IMR-90 (cell line): Measurements from ENCODE around the gene RBBP4. TPM values are rescaled to one million over a fixed set of nuclear protein-coding genes. Genes with fewer than 3 reads are reported as not detected.

ENCODE experiments used
- ATAC-seq: fragments of 200-7000 bp; cut with Tn5 transposase; 2 replicates; pipeline ENCODE4 v1.9.1; 2020; ENCODE audit warnings: low read depth, mild to moderate bottlenecking, moderate library complexity
- BruUV-seq: library from RNA; stranded (reverse); fragments of 400-500 nt; replicated peaks from 2 replicates; lab custom pipeline; 2021; lab: Mats Ljungman, UMichigan
- CTCF ChIA-PET: fragments of 300-600 bp; formaldehyde crosslinking; extraction: SDS; loops from one replicate; lab custom pipeline; 2021; ENCODE audit warnings: antibody characterized with exemption; lab: Yijun Ruan, JAX
- POLR2A ChIA-PET: fragments of 300-600 bp; sonication (Branson Sonifier 250); formaldehyde crosslinking; loops from one replicate; lab custom pipeline; 2022; ENCODE audit warnings: antibody characterized with exemption; ENCODE audit not compliant: unreplicated experiment; lab: Charles Lee
- DNase-seq: peaks from one replicate; pipeline ENCODE4 v3.0.0; 2013
- H2AFZ ChIP-seq: replicated peaks from 2 replicates; pipeline ENCODE3; 2013; ENCODE audit warnings: low read length, mild to moderate bottlenecking; ENCODE audit not compliant: poor library complexity
- H2AK5ac ChIP-seq: 2 replicates; pipeline ENCODE4 v1.6.1; 2013; ENCODE audit warnings: low read depth, low read length, inconsistent platforms
- H2AK9ac ChIP-seq: replicated peaks from 2 replicates; pipeline ENCODE3; 2013; ENCODE audit warnings: mild to moderate bottlenecking, low read depth, low read length, moderate library complexity; ENCODE audit not compliant: poor library complexity
- H2BK120ac ChIP-seq: 2 replicates; pipeline ENCODE4 v1.6.1; 2013; ENCODE audit warnings: low read depth, low read length, inconsistent platforms
- H2BK15ac ChIP-seq: 3 replicates; pipeline ENCODE4 v1.6.1; 2013; ENCODE audit warnings: low read depth, low read length, inconsistent platforms
- H2BK20ac ChIP-seq: 2 replicates; pipeline ENCODE4 v1.6.1; 2013; ENCODE audit warnings: low read depth, mild to moderate bottlenecking, inconsistent platforms, low read length, moderate library complexity
- H2BK5ac ChIP-seq: 2 replicates; pipeline ENCODE4 v1.6.1; 2013; ENCODE audit warnings: mild to moderate bottlenecking, low read depth, low read length, inconsistent platforms; ENCODE audit not compliant: poor library complexity, severe bottlenecking
- H3K14ac ChIP-seq: replicated peaks from 2 replicates; pipeline ENCODE4 v1.6.1; 2013; ENCODE audit warnings: low read depth, low read length, inconsistent platforms
- H3K18ac ChIP-seq: 2 replicates; pipeline ENCODE4 v1.6.1; 2013; ENCODE audit warnings: low read depth, low read length, control low read depth
- H3K23ac ChIP-seq: 2 replicates; pipeline ENCODE4 v1.6.1; 2013; ENCODE audit warnings: low read depth, low read length, inconsistent platforms
- H3K27ac ChIP-seq: 2 replicates; pipeline ENCODE4 v1.5.1; 2013; ENCODE audit warnings: mild to moderate bottlenecking, control low read depth, low read length; ENCODE audit not compliant: insufficient read depth
- H3K27me3 ChIP-seq: 2 replicates; pipeline ENCODE4 v1.6.1; 2013; ENCODE audit warnings: low read length; ENCODE audit not compliant: control insufficient read depth, insufficient read depth
- H3K36me3 ChIP-seq: 2 replicates; pipeline ENCODE4 v1.6.1; 2013; ENCODE audit warnings: low read length, mixed read lengths; ENCODE audit not compliant: control insufficient read depth, insufficient read depth
- H3K4ac ChIP-seq: 2 replicates; pipeline ENCODE4 v1.6.1; 2013; ENCODE audit warnings: low read depth, low read length, inconsistent platforms
- H3K4me1 ChIP-seq: 2 replicates; pipeline ENCODE4 v1.6.1; 2013; ENCODE audit warnings: low read length, mixed read lengths; ENCODE audit not compliant: control insufficient read depth, insufficient read depth
- H3K4me2 ChIP-seq: 2 replicates; pipeline ENCODE4 v1.6.1; 2013; ENCODE audit warnings: low read depth, mild to moderate bottlenecking, control low read depth, low read length, moderate library complexity
- H3K4me3 ChIP-seq: 2 replicates; pipeline ENCODE4 v1.5.1; 2013; ENCODE audit warnings: low read depth, mild to moderate bottlenecking, control low read depth, low read length, moderate library complexity; ENCODE audit not compliant: insufficient read depth
- H3K56ac ChIP-seq: 2 replicates; pipeline ENCODE4 v1.6.1; 2013; ENCODE audit warnings: low read length, inconsistent platforms; ENCODE audit not compliant: insufficient read depth; ENCODE audit errors: extremely low read depth
- H3K79me1 ChIP-seq, 2 experiments: 2 replicates each; pipeline ENCODE4 v1.6.1; 2013; ENCODE audit warnings: low read length in 2 of 2, inconsistent platforms in 1 of 2, low read depth in 1 of 2
- H3K9ac ChIP-seq: 2 replicates; pipeline ENCODE4 v1.6.1; 2013; ENCODE audit warnings: low read depth, low read length, control low read depth
- H3K9me1 ChIP-seq: 2 replicates; pipeline ENCODE4 v1.6.1; 2013; ENCODE audit warnings: low read length, inconsistent platforms; ENCODE audit not compliant: insufficient read depth
- H3K9me3 ChIP-seq: 2 replicates; pipeline ENCODE4 v1.6.1; 2013; ENCODE audit warnings: low read length; ENCODE audit not compliant: control insufficient read depth, insufficient read depth
- H4K20me1 ChIP-seq: 2 replicates; pipeline ENCODE4 v1.6.1; 2013; ENCODE audit warnings: low read length, inconsistent platforms; ENCODE audit not compliant: insufficient read depth
- H4K5ac ChIP-seq: 2 replicates; pipeline ENCODE4 v1.6.1; 2013; ENCODE audit warnings: mild to moderate bottlenecking, low read depth, low read length, control low read depth
- H4K8ac ChIP-seq, 2 experiments: 2 replicates each; pipeline ENCODE4 v1.6.1; 2013; ENCODE audit warnings: low read depth in 2 of 2, low read length in 2 of 2, control low read depth in 1 of 2, inconsistent platforms in 1 of 2
- H4K91ac ChIP-seq: 2 replicates; pipeline ENCODE4 v1.6.1; 2013; ENCODE audit warnings: low read depth, low read length, inconsistent platforms; ENCODE audit not compliant: insufficient read depth
- BHLHE40 ChIP-seq: fragments of 150-350 bp; IDR thresholded peaks from 2 replicates; pipeline ENCODE4 v1.6.1; 2016; ENCODE audit warnings: mild to moderate bottlenecking, low read depth, low read length
- CEBPB ChIP-seq: IDR thresholded peaks from 2 replicates; pipeline ENCODE4 v1.6.1; 2012; ENCODE audit warnings: low read depth, low read length, improper control_type of control experiment
- CHD1 ChIP-seq: IDR thresholded peaks from 2 replicates; pipeline ENCODE4 v1.6.1; 2012; ENCODE audit warnings: low read depth, low read length, improper control_type of control experiment
- FOS ChIP-seq: fragments of 150-350 bp; IDR thresholded peaks from 2 replicates; pipeline ENCODE4 v1.6.1; 2016; ENCODE audit warnings: low read depth, low read length
- MAFK ChIP-seq: IDR thresholded peaks from 2 replicates; pipeline ENCODE4 v1.6.1; 2012; ENCODE audit warnings: low read depth, low read length, improper control_type of control experiment
- MAZ ChIP-seq: IDR thresholded peaks from 2 replicates; pipeline ENCODE4 v1.6.1; 2012; ENCODE audit warnings: low read depth, mild to moderate bottlenecking, low read length, improper control_type of control experiment, moderate library complexity, borderline replicate concordance
- MXI1 ChIP-seq: IDR thresholded peaks from 2 replicates; pipeline ENCODE4 v1.6.1; 2012; ENCODE audit warnings: low read depth, mild to moderate bottlenecking, low read length, moderate library complexity, borderline replicate concordance
- NFE2L2 ChIP-seq: fragments of 150-350 bp; IDR thresholded peaks from 2 replicates; pipeline ENCODE4 v1.6.1; 2016; ENCODE audit warnings: low read depth, mild to moderate bottlenecking, low read length
- POLR2A ChIP-seq: IDR thresholded peaks from 2 replicates; pipeline ENCODE4 v1.6.1; 2012; ENCODE audit warnings: mild to moderate bottlenecking, low read depth, low read length
- RAD21 ChIP-seq: IDR thresholded peaks from 2 replicates; pipeline ENCODE4 v1.6.1; 2012; ENCODE audit warnings: low read length, improper control_type of control experiment
- RCOR1 ChIP-seq: IDR thresholded peaks from 2 replicates; pipeline ENCODE4 v1.6.1; 2012; ENCODE audit warnings: mild to moderate bottlenecking, low read length, improper control_type of control experiment; ENCODE audit not compliant: insufficient replicate concordance
- RFX5 ChIP-seq: IDR thresholded peaks from 2 replicates; pipeline ENCODE4 v1.8.0; 2012; ENCODE audit warnings: low read depth, mild to moderate bottlenecking, low read length, moderate library complexity
- SMC3 ChIP-seq: fragments of 150-350 bp; IDR thresholded peaks from 2 replicates; pipeline ENCODE4 v1.6.1; 2016; ENCODE audit warnings: low read depth, mild to moderate bottlenecking, antibody characterized with exemption, low read length, moderate library complexity
- WGBS, 2 experiments: methylation state at CpG; one replicate each; pipeline versions ENCODE4 v1.1.5 to v1.1.7; 2013; ENCODE audit warnings: missing lambda C conversion rate in 2 of 2; ENCODE audit not compliant: insufficient read length in 1 of 2; ENCODE audit errors: extremely low coverage in 2 of 2; 5-methylcytosine and 5-hydroxymethylcytosine counted together
- dilution Hi-C: fragments of 300-500 bp; cut with HindIII; formaldehyde crosslinking; loops from one replicate; pipeline ENCODE4 v1.14.3; 2018; ENCODE audit warnings: low sequenced_read_pairs; ENCODE audit not compliant: unreplicated experiment
- in situ Hi-C: fragments of 300-500 bp; cut with MboI; formaldehyde crosslinking; loops from 3 replicates; pipeline ENCODE4 v1.14.3; 2019; ENCODE audit warnings: low sequenced_read_pairs, inconsistent platforms, mixed read lengths
- intact Hi-C: fragments of 100-400 bp; cut with micrococcal nuclease; formaldehyde crosslinking; loops from 2 replicates; pipeline ENCODE4 v1.10.0; 2022
- polyA plus RNA-seq, 3 experiments: library from polyadenylated mRNA; depleted of rRNA; stranded (reverse); fragments of >200 nt; gene quantifications; 2 replicates each; pipeline ENCODE4 v1.2.3, GENCODE V29; 2012; ENCODE audit warnings: low replicate concordance in 1 of 3
- total RNA-seq: library from RNA; depleted of rRNA; stranded (reverse); fragments of >200 nt; gene quantifications from 2 replicates; pipeline ENCODE4 v1.2.3, GENCODE V29; 2012
- TF ChIP-seq, protein P1 (sequence below): conservative IDR thresholded peaks from 2 replicates; pipeline ENCODE4 v1.5.1; 2012; ENCODE audit warnings: mild to moderate bottlenecking, low read depth, low read length, improper control_type of control experiment
- TF ChIP-seq, protein P2 (sequence below): fragments of 150-350 bp; IDR thresholded peaks from 2 replicates; pipeline ENCODE4 v1.6.1; 2016; ENCODE audit warnings: low read depth, mild to moderate bottlenecking, low read length, moderate library complexity, borderline replicate concordance
- TF ChIP-seq, protein P3 (sequence below): fragments of 150-350 bp; IDR thresholded peaks from 2 replicates; pipeline ENCODE4 v1.6.1; 2017; ENCODE audit warnings: mild to moderate bottlenecking, antibody characterized with exemption, low read length, low read depth

RBBP4 gene
- total and polyA plus RNA-seq, 2 of the 4 experiments (the other 2 are of a cell fraction), result 82.9 to 161 TPM

DNA sequence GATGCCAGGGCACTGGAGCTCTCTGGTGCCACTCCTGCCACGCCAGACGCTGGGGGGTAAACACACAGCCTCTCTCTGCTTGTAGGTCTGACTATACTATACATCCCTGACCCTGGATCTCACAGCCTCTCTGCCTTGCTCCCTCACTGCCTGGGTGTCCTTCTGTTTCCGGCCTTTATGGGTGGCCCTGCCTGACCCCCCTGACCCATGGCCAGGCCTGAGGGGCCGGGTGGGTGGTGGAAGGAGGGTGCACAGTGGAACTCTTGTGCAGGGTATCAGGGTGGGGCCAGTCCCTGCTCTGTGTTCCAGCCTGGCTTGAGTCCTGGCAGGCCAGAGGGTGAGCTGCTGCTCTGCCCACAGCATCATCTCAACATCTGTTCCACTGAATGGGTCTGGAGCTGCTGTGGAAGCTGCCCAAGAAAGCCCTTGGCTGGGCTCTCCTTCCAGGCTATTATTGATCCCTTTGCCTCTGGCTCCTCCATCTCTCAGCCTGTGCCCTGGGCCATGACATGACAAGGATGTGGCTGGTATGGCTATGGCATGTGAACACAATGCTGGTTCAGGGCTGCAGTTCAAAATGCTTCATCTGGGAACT lies 68.8 kb downstream of the RBBP4 start:
- peaks cover 5% of the 10 kb centered on the region for H3K9me1 ChIP-seq
- H3K4me3 ChIP-seq, result no peak overlapping the region
- TF ChIP-seq BHLHE40 (no peak), MXI1 (no peak), RFX5 (no peak), RAD21 (no peak), POLR2A (no peak), FOS (no peak), MAZ (no peak), CEBPB (no peak), CHD1 (no peak), RCOR1 (no peak), NFE2L2 (no peak), MAFK (no peak), SMC3 (no peak)
- TF ChIP-seq, protein P1, sequence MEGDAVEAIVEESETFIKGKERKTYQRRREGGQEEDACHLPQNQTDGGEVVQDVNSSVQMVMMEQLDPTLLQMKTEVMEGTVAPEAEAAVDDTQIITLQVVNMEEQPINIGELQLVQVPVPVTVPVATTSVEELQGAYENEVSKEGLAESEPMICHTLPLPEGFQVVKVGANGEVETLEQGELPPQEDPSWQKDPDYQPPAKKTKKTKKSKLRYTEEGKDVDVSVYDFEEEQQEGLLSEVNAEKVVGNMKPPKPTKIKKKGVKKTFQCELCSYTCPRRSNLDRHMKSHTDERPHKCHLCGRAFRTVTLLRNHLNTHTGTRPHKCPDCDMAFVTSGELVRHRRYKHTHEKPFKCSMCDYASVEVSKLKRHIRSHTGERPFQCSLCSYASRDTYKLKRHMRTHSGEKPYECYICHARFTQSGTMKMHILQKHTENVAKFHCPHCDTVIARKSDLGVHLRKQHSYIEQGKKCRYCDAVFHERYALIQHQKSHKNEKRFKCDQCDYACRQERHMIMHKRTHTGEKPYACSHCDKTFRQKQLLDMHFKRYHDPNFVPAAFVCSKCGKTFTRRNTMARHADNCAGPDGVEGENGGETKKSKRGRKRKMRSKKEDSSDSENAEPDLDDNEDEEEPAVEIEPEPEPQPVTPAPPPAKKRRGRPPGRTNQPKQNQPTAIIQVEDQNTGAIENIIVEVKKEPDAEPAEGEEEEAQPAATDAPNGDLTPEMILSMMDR, result no peak
- TF ChIP-seq, protein P2, sequence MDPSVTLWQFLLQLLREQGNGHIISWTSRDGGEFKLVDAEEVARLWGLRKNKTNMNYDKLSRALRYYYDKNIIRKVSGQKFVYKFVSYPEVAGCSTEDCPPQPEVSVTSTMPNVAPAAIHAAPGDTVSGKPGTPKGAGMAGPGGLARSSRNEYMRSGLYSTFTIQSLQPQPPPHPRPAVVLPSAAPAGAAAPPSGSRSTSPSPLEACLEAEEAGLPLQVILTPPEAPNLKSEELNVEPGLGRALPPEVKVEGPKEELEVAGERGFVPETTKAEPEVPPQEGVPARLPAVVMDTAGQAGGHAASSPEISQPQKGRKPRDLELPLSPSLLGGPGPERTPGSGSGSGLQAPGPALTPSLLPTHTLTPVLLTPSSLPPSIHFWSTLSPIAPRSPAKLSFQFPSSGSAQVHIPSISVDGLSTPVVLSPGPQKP, result no peak
- TF ChIP-seq, protein P3, sequence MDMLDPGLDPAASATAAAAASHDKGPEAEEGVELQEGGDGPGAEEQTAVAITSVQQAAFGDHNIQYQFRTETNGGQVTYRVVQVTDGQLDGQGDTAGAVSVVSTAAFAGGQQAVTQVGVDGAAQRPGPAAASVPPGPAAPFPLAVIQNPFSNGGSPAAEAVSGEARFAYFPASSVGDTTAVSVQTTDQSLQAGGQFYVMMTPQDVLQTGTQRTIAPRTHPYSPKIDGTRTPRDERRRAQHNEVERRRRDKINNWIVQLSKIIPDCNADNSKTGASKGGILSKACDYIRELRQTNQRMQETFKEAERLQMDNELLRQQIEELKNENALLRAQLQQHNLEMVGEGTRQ, result no peak
- H3K9ac ChIP-seq, result no peak overlapping the region
- H3K18ac ChIP-seq, result no peak overlapping the region
- H3K56ac ChIP-seq, result no peak overlapping the region
- no peaks in the 10 kb centered on the region for H3K79me1 ChIP-seq
- CTCF ChIA-PET, result no interaction called here
- H2AFZ ChIP-seq, result no peak overlapping the region
- H3K4ac ChIP-seq, result no peak overlapping the region
- H4K5ac ChIP-seq, result no peak overlapping the region
- H2BK5ac ChIP-seq, result no peak overlapping the region
- H4K8ac ChIP-seq, result no peak overlapping the region
- H2AK5ac ChIP-seq, result no peak overlapping the region
- BruUV-seq, result no TSS peak
- dilution Hi-C loops (no loop called here), in situ Hi-C loops (loop anchor here (5.0 kb wide), 1 partner anchor 48 kb away; no protein-coding TSS in a partner anchor), intact Hi-C loops (no loop called here)
- no peak overlapping the region for H3K14ac ChIP-seq
- H3K4me1 ChIP-seq, result peaks cover 6% of the 10 kb centered on the region
- H3K23ac ChIP-seq, result no peak overlapping the region
- no peak overlapping the region for H3K27ac ChIP-seq
- no CpG with 5 or more reads among the region's 4 CpGs for WGBS, 2 experiments
- H4K20me1 ChIP-seq, result no peaks in the 10 kb centered on the region
- ATAC-seq (no peak), DNase-seq (no peak)
- H3K4me2 ChIP-seq, result no peak overlapping the region
- no peaks in the 10 kb centered on the region for H3K36me3 ChIP-seq
- H3K9me3 ChIP-seq, result no peaks in the 10 kb centered on the region
- no peak overlapping the region for H2BK120ac ChIP-seq
- POLR2A ChIA-PET, result no interaction called here
- no peak overlapping the region for H2BK20ac ChIP-seq
- no peak overlapping the region for H2BK15ac ChIP-seq
- H2AK9ac ChIP-seq, result no peak overlapping the region
- no peak overlapping the region for H4K91ac ChIP-seq
- H3K27me3 ChIP-seq, result no peaks in the 10 kb centered on the region
